HepG2 (cell line): ENCODE data around the gene CASP5. TPM values are rescaled to one million over a fixed set of nuclear protein-coding genes. Genes with fewer than 3 reads are reported as not detected.

Experiments
- AGO1 ChIP-seq: fragments of 200-400 bp; formaldehyde crosslinking; IDR thresholded peaks from 2 replicates; pipeline ENCODE4 v1.6.1; 2017; ENCODE audit warnings: mild to moderate bottlenecking, low read depth, low read length, moderate library complexity; ENCODE audit not compliant: poor library complexity, severe bottlenecking
- CEBPG ChIP-seq: IDR thresholded peaks from 2 replicates; pipeline ENCODE4 v1.6.1; 2016
- FOSL1 ChIP-seq: sonication (generic); formaldehyde crosslinking; IDR thresholded peaks from 2 replicates; pipeline ENCODE4 v1.9.0; 2021; ENCODE audit warnings: missing genetic modification reagents, borderline replicate concordance
- HDAC6 ChIP-seq: fragments of 200-600 bp; sonication (generic); IDR thresholded peaks from 2 replicates; pipeline ENCODE4 v1.7.0; 2017; ENCODE audit warnings: mild to moderate bottlenecking, antibody characterized with exemption, low read length, low read depth
- HNF4A ChIP-seq: sonication (generic); formaldehyde crosslinking; IDR thresholded peaks from 2 replicates; pipeline ENCODE4 v1.4.0; 2020; ENCODE audit warnings: missing genetic modification reagents
- ISL2 ChIP-seq: sonication (generic); formaldehyde crosslinking; IDR thresholded peaks from 2 replicates; pipeline ENCODE4 v1.5.0; 2020; ENCODE audit warnings: missing genetic modification reagents
- NFIB ChIP-seq: sonication (generic); formaldehyde crosslinking; IDR thresholded peaks from 2 replicates; pipeline ENCODE4 v1.9.0; 2021; ENCODE audit warnings: missing genetic modification reagents, mild to moderate bottlenecking, borderline replicate concordance
- RFXAP ChIP-seq: sonication (generic); formaldehyde crosslinking; IDR thresholded peaks from 2 replicates; pipeline ENCODE4 v1.4.0; 2020; ENCODE audit warnings: missing genetic modification reagents, borderline replicate concordance
- TAF15 ChIP-seq: fragments of 200-400 bp; formaldehyde crosslinking; IDR thresholded peaks from one replicate; pipeline ENCODE4 v1.6.1; 2018; ENCODE audit warnings: mild to moderate bottlenecking, low read depth, low read length; ENCODE audit not compliant: poor library complexity, severe bottlenecking
- TARDBP ChIP-seq: sonication (generic); formaldehyde crosslinking; IDR thresholded peaks from 2 replicates; pipeline ENCODE4 v1.8.0; 2022; ENCODE audit warnings: mild to moderate bottlenecking, missing genetic modification reagents
- TOE1 ChIP-seq: sonication (generic); formaldehyde crosslinking; IDR thresholded peaks from 2 replicates; pipeline ENCODE4 v1.4.0; 2020; ENCODE audit warnings: mild to moderate bottlenecking, missing genetic modification reagents
- ZBTB42 ChIP-seq: sonication (generic); formaldehyde crosslinking; IDR thresholded peaks from 2 replicates; pipeline ENCODE4 v1.5.0; 2020; ENCODE audit warnings: mild to moderate bottlenecking, missing genetic modification reagents
- ZMYM4 ChIP-seq: sonication (generic); formaldehyde crosslinking; IDR thresholded peaks from 2 replicates; pipeline ENCODE4 v1.8.1; 2023; ENCODE audit warnings: mild to moderate bottlenecking, missing genetic modification reagents
- ZNF431 ChIP-seq: sonication (generic); formaldehyde crosslinking; IDR thresholded peaks from 2 replicates; pipeline ENCODE4 v1.9.0; 2022; ENCODE audit warnings: missing genetic modification reagents, low read depth, mild to moderate bottlenecking, borderline replicate concordance
- polyA plus RNA-seq, 8 experiments: library from polyadenylated mRNA; depleted of rRNA in 3 of 8; stranded (reverse) in 7 of 8; unstranded in 1 of 8; fragments of >200 nt; fragmentation: Illumina TruSeq in 4 of 8; extraction: Trizol in 4 of 8; gene quantifications; 2 replicates each; pipeline versions ENCODE4 v1.2.1 to v1.2.3, GENCODE V29; 2011 to 2016; ENCODE audit warnings: low read depth in 4 of 8, missing spikeins in 1 of 8, mixed read lengths in 1 of 8; ENCODE audit not compliant: insufficient read depth in 1 of 8
- total RNA-seq, 5 experiments: library from RNA; depleted of rRNA; stranded (reverse); fragments of >200 nt; fragmentation: Illumina TruSeq; extraction: Trizol; gene quantifications; 2 replicates each; pipeline ENCODE4 v1.2.3, GENCODE V29; 2016; ENCODE audit warnings: low read depth in 1 of 5
- TF ChIP-seq, protein P1 (sequence below): sonication (generic); formaldehyde crosslinking; conservative IDR thresholded peaks from 2 replicates; pipeline ENCODE4 v1.8.0; 2022; ENCODE audit warnings: mild to moderate bottlenecking, moderate library complexity, missing genetic modification reagents
- TF ChIP-seq, protein P2 (sequence below): IDR thresholded peaks from 2 replicates; pipeline ENCODE4 v1.6.1; 2016; ENCODE audit warnings: mild to moderate bottlenecking
- TF ChIP-seq, protein P3 (sequence below): sonication (generic); formaldehyde crosslinking; IDR thresholded peaks from 2 replicates; pipeline ENCODE4 v1.5.0; 2020; ENCODE audit warnings: mild to moderate bottlenecking, missing genetic modification reagents, borderline replicate concordance
- TF ChIP-seq, protein P4 (sequence below): sonication (generic); formaldehyde crosslinking; IDR thresholded peaks from 2 replicates; pipeline ENCODE4 v1.4.0; 2020; ENCODE audit warnings: missing genetic modification reagents

CASP5 gene
- total and polyA plus RNA-seq, 2 of the 13 experiments (the other 11 are each of a cell fraction or from before 2014, with no cell fraction given): not detected

DNA sequence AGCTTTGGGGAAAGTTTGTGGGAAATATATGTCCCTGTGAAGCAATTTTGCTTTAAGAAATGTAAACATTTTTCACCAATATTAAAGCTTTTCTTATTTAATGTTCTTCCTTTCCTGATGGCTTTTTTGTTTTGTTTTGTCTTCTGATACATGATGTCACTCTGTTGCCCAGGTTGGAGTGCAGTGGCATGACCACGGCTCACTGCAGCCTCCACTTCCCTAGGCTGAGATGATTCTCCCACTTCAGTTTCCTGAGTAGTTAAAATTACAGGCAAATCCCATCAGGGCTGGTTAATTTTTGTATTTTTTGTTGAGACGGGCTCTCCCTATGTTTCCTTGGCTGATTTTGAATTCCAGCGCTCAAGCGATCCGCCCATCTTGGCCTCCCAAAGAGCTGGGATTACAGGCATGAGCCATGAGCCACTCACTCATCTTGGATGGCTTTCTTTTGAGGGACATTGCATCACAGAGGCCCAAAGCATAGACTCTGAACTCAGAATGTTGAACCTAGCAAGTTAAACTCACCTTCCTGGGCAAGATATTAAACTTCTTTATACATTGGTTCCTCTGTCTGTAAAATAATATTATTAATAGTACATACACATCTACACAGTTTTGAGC is 22.8 kb upstream of the CASP5 start (continued):
- TF ChIP-seq ZNF431 (CRISPR knock-in tag) (no peak), ZBTB42 (no peak), HDAC6 (no peak), TAF15 (no peak), TOE1 (CRISPR knock-in tag) (no peak), AGO1 (no peak), TARDBP (CRISPR knock-in tag) (no peak), HNF4A (CRISPR knock-in tag) (peak; percentile 67), RFXAP (no peak), ISL2 (CRISPR knock-in tag) (no peak), NFIB (CRISPR knock-in tag) (no peak), FOSL1 (CRISPR knock-in tag) (no peak), CEBPG (peak; percentile 79), ZMYM4 (CRISPR knock-in tag) (0 out of 2 replicates have a peak, but pooled peaks have one; percentile 35)
- TF ChIP-seq, protein P1, sequence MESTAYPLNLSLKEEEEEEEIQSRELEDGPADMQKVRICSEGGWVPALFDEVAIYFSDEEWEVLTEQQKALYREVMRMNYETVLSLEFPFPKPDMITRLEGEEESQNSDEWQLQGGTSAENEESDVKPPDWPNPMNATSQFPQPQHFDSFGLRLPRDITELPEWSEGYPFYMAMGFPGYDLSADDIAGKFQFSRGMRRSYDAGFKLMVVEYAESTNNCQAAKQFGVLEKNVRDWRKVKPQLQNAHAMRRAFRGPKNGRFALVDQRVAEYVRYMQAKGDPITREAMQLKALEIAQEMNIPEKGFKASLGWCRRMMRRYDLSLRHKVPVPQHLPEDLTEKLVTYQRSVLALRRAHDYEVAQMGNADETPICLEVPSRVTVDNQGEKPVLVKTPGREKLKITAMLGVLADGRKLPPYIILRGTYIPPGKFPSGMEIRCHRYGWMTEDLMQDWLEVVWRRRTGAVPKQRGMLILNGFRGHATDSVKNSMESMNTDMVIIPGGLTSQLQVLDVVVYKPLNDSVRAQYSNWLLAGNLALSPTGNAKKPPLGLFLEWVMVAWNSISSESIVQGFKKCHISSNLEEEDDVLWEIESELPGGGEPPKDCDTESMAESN (CRISPR knock-in tag): no peak
- TF ChIP-seq, protein P2, sequence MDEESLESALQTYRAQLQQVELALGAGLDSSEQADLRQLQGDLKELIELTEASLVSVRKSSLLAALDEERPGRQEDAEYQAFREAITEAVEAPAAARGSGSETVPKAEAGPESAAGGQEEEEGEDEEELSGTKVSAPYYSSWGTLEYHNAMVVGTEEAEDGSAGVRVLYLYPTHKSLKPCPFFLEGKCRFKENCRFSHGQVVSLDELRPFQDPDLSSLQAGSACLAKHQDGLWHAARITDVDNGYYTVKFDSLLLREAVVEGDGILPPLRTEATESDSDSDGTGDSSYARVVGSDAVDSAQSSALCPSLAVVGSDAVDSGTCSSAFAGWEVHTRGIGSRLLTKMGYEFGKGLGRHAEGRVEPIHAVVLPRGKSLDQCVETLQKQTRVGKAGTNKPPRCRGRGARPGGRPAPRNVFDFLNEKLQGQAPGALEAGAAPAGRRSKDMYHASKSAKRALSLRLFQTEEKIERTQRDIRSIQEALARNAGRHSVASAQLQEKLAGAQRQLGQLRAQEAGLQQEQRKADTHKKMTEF: no peak
- TF ChIP-seq, protein P3, sequence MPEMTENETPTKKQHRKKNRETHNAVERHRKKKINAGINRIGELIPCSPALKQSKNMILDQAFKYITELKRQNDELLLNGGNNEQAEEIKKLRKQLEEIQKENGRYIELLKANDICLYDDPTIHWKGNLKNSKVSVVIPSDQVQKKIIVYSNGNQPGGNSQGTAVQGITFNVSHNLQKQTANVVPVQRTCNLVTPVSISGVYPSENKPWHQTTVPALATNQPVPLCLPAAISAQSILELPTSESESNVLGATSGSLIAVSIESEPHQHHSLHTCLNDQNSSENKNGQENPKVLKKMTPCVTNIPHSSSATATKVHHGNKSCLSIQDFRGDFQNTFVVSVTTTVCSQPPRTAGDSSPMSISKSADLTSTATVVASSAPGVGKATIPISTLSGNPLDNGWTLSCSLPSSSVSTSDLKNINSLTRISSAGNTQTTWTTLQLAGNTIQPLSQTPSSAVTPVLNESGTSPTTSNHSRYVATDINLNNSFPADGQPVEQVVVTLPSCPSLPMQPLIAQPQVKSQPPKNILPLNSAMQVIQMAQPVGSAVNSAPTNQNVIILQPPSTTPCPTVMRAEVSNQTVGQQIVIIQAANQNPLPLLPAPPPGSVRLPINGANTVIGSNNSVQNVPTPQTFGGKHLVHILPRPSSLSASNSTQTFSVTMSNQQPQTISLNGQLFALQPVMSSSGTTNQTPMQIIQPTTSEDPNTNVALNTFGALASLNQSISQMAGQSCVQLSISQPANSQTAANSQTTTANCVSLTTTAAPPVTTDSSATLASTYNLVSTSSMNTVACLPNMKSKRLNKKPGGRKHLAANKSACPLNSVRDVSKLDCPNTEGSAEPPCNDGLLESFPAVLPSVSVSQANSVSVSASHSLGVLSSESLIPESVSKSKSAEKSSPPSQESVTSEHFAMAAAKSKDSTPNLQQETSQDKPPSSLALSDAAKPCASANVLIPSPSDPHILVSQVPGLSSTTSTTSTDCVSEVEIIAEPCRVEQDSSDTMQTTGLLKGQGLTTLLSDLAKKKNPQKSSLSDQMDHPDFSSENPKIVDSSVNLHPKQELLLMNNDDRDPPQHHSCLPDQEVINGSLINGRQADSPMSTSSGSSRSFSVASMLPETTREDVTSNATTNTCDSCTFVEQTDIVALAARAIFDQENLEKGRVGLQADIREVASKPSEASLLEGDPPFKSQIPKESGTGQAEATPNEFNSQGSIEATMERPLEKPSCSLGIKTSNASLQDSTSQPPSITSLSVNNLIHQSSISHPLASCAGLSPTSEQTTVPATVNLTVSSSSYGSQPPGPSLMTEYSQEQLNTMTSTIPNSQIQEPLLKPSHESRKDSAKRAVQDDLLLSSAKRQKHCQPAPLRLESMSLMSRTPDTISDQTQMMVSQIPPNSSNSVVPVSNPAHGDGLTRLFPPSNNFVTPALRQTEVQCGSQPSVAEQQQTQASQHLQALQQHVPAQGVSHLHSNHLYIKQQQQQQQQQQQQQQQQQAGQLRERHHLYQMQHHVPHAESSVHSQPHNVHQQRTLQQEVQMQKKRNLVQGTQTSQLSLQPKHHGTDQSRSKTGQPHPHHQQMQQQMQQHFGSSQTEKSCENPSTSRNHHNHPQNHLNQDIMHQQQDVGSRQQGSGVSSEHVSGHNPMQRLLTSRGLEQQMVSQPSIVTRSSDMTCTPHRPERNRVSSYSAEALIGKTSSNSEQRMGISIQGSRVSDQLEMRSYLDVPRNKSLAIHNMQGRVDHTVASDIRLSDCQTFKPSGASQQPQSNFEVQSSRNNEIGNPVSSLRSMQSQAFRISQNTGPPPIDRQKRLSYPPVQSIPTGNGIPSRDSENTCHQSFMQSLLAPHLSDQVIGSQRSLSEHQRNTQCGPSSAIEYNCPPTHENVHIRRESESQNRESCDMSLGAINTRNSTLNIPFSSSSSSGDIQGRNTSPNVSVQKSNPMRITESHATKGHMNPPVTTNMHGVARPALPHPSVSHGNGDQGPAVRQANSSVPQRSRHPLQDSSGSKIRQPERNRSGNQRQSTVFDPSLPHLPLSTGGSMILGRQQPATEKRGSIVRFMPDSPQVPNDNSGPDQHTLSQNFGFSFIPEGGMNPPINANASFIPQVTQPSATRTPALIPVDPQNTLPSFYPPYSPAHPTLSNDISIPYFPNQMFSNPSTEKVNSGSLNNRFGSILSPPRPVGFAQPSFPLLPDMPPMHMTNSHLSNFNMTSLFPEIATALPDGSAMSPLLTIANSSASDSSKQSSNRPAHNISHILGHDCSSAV (CRISPR knock-in tag): no peak
- TF ChIP-seq, protein P4, sequence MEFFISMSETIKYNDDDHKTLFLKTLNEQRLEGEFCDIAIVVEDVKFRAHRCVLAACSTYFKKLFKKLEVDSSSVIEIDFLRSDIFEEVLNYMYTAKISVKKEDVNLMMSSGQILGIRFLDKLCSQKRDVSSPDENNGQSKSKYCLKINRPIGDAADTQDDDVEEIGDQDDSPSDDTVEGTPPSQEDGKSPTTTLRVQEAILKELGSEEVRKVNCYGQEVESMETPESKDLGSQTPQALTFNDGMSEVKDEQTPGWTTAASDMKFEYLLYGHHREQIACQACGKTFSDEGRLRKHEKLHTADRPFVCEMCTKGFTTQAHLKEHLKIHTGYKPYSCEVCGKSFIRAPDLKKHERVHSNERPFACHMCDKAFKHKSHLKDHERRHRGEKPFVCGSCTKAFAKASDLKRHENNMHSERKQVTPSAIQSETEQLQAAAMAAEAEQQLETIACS (CRISPR knock-in tag): no peak
